ENCODE measurements around the gene SORCS3. TPM values are rescaled to one million over a fixed set of nuclear protein-coding genes. Genes with fewer than 3 reads are reported as not detected.

SORCS3 gene
- total RNA-seq, 1 experiment from 2014 or later, result not detected

GRCh38 chr10:105140600-105140999, 499.5 kb downstream of the SORCS3 start:
- ATAC-seq, result no peak
- POLR2A ChIA-PET, result no interaction called here

More at GRCh38 chr10:105140600-105140999, 499.5 kb downstream of the SORCS3 start:
- Histone ChIP-seq H3K4me1 (ENCODE audit: control insufficient read depth in 1 of 2, insufficient read depth in 2 of 2, low read length in 2 of 2) (no peaks in the 10 kb centered on the region), H3K4me3 (replicated peaks in 1 of 2; ENCODE audit: low read depth in 1 of 2, low read length in 2 of 2) (no peak overlapping the region), H4K20me1 (ENCODE audit: insufficient read depth) (no peaks in the 10 kb centered on the region), H3K9me3 (ENCODE audit: control insufficient read depth in 1 of 2, insufficient read depth in 1 of 2, low read depth in 1 of 2, low read length in 2 of 2) (no peaks in the 10 kb centered on the region; a peak in 1 of 4 replicates), H2AFZ (ENCODE audit: low read depth, low read length, poor library complexity, severe bottlenecking) (no peak overlapping the region), H3K9me2 (ENCODE audit: insufficient read depth) (no peaks in the 10 kb centered on the region), H3K4me2 (ENCODE audit: low read length) (no peak overlapping the region), H3K27ac (ENCODE audit: low read depth, low read length) (no peak overlapping the region), H3K27me3 (ENCODE audit: insufficient read depth, low read length) (no peaks in the 10 kb centered on the region), H3K9ac (ENCODE audit: low read length) (no peak overlapping the region), H3K36me3 (ENCODE audit: control insufficient read depth in 1 of 2, insufficient read depth in 2 of 2, low read length in 2 of 2) (no peaks in the 10 kb centered on the region), H3K79me2 (ENCODE audit: insufficient read depth, low read length) (no peaks in the 10 kb centered on the region)
- no peak for DNase-seq (ENCODE audit: low read depth, low spot score)
- CTCF ChIA-PET, result no interaction called here
- no TSS peak for BruUV-seq (replicated peaks)
- TF ChIP-seq SIN3A (IDR thresholded peaks at IDR 0.05; ENCODE audit: low read depth) (no peak), POLR2A (IDR thresholded peaks at IDR 0.05; ENCODE audit: borderline replicate concordance, extremely low read depth, insufficient read depth, insufficient read length) (no peak), YY1 (IDR thresholded peaks at IDR 0.05; ENCODE audit: extremely low read depth, insufficient replicate concordance, low read depth, low read length) (no peak), CEBPB (IDR thresholded peaks at IDR 0.05; ENCODE audit: low read depth) (no peak), ZFX (IDR thresholded peaks at IDR 0.05) (no peak), RAD21 (IDR thresholded peaks at IDR 0.05; ENCODE audit: low read depth) (no peak), ZNF274 (IDR thresholded peaks at IDR 0.05; ENCODE audit: low read depth, low read length) (no peak), SP1 (IDR thresholded peaks at IDR 0.05; ENCODE audit: low read depth) (no peak), POLR2AphosphoS5 (IDR thresholded peaks at IDR 0.05; ENCODE audit: low read depth, low read length) (no peak), EZH2phosphoT487 (IDR thresholded peaks at IDR 0.05; ENCODE audit: borderline replicate concordance) (no peak), SRF (IDR thresholded peaks at IDR 0.05; ENCODE audit: low read depth) (no peak), ATF3 (IDR thresholded peaks at IDR 0.05) (no peak), REST (IDR thresholded peaks at IDR 0.05; ENCODE audit: low read depth) (no peak), ELF1 (IDR thresholded peaks at IDR 0.05; ENCODE audit: borderline replicate concordance, low read depth) (no peak), ZBTB33 (IDR thresholded peaks at IDR 0.05; ENCODE audit: extremely low read depth, insufficient replicate concordance, low read length) (no peak), CBX3 (IDR thresholded peaks at IDR 0.05; ENCODE audit: low read depth) (no peak), FOSL1 (IDR thresholded peaks at IDR 0.05; ENCODE audit: low read depth) (no peak), TCF7L2 (IDR thresholded peaks at IDR 0.05; ENCODE audit: borderline replicate concordance, extremely low read depth, insufficient read depth, insufficient read length) (no peak), CTCF (IDR thresholded peaks at IDR 0.05 in 2 of 3, conservative IDR thresholded peaks at IDR 0.05 in 1 of 3; ENCODE audit: borderline replicate concordance in 1 of 3, insufficient read depth in 1 of 3, low read depth in 2 of 3, low read length in 2 of 3) (no peak), JUND (IDR thresholded peaks at IDR 0.05) (no peak)
- intact Hi-C loops (cut with micrococcal nuclease), result no loop called here
- RAD21 ChIA-PET (ENCODE audit: low non-redundant PET in 1 of 2, low total read pairs in 2 of 2, uncharacterized antibody in 2 of 2, unreplicated experiment in 2 of 2), result no interaction called here
